Endothelial cell of umbilical vein (primary cell): ENCODE data around the gene UNC50. TPM values are rescaled to one million over a fixed set of nuclear protein-coding genes. Genes with fewer than 3 reads are reported as not detected.

ENCODE experiments used
- BruUV-seq: library from RNA; stranded (reverse); fragments of 400-500 nt; replicated peaks from 2 replicates; lab custom pipeline; 2021; lab: Mats Ljungman, UMichigan
- CTCF ChIA-PET: fragments of 300-600, 350-600 bp; sonication (Branson Sonifier 250); formaldehyde crosslinking; loops from one replicate; lab custom pipeline; 2021; ENCODE audit warnings: antibody characterized with exemption, inconsistent platforms; lab: Charles Lee
- POLR2A ChIA-PET: fragments of 300-600, 350-600 bp; sonication (Branson Sonifier 250); formaldehyde crosslinking; loops from one replicate; lab custom pipeline; 2021; ENCODE audit warnings: antibody characterized with exemption, inconsistent platforms; lab: Charles Lee
- DNase-seq: peaks from one replicate; pipeline ENCODE4 v3.0.0-alpha.2; 2011; ENCODE audit warnings: low read depth, low spot score
- FAIRE-seq: peaks from 2 replicates; lab custom pipeline; 2011; peaks lifted over from hg19 to GRCh38; lab: Jason Lieb, UNC
- H2AFZ ChIP-seq: 2 replicates; pipeline ENCODE4 v1.6.0; 2012; ENCODE audit warnings: low read depth, low read length, control low read depth, inconsistent platforms
- H3K27ac ChIP-seq: 2 replicates; pipeline ENCODE4 v1.5.1; 2011; ENCODE audit warnings: low read depth, mild to moderate bottlenecking, control low read depth, low read length, moderate library complexity; ENCODE audit not compliant: insufficient read depth
- H3K27me3 ChIP-seq, 2 experiments: 2 replicates each; pipeline versions ENCODE4 v1.6.0 to v1.6.1; 2011; ENCODE audit warnings: low read length in 2 of 2, mixed read lengths in 1 of 2; ENCODE audit not compliant: control insufficient read depth in 2 of 2, insufficient read depth in 2 of 2
- H3K36me3 ChIP-seq, 2 experiments: 2 replicates in 1 of 2; 3 replicates in 1 of 2; pipeline ENCODE4 v1.5.1; 2011; ENCODE audit warnings: low read length in 2 of 2, mild to moderate bottlenecking in 1 of 2, moderate library complexity in 1 of 2; ENCODE audit not compliant: control insufficient read depth in 2 of 2, insufficient read depth in 2 of 2; ENCODE audit errors: extremely low read depth in 1 of 2
- H3K4me1 ChIP-seq: 3 replicates; pipeline ENCODE4 v1.5.1; 2011; ENCODE audit warnings: mild to moderate bottlenecking, low read length; ENCODE audit not compliant: control insufficient read depth, insufficient read depth; ENCODE audit errors: extremely low read depth
- H3K4me2 ChIP-seq: 2 replicates; pipeline ENCODE4 v1.6.1; 2011; ENCODE audit warnings: low read length, control low read depth, mixed read lengths; ENCODE audit not compliant: insufficient read depth
- H3K4me3 ChIP-seq, 3 experiments: fragments of 200-600 bp in 1 of 3; sonication (generic), shearing (Covaris generic) in 1 of 3; replicated peaks in 1 of 3; 2 replicates each; pipeline ENCODE4 v1.5.1; 2011 to 2016; ENCODE audit warnings: control low read depth in 3 of 3, low read length in 3 of 3, mild to moderate bottlenecking in 2 of 3, inconsistent platforms in 1 of 3, low read depth in 1 of 3, moderate library complexity in 1 of 3; ENCODE audit not compliant: insufficient read depth in 1 of 3
- H3K79me2 ChIP-seq: 2 replicates; pipeline ENCODE4 v1.6.0; 2012; ENCODE audit warnings: low read length, inconsistent platforms; ENCODE audit not compliant: control insufficient read depth, insufficient read depth
- H3K9ac ChIP-seq: replicated peaks from 2 replicates; pipeline ENCODE3; 2011; ENCODE audit warnings: low read length, control low read depth; ENCODE audit not compliant: insufficient read depth; ENCODE audit errors: extremely low read depth
- H3K9me1 ChIP-seq: replicated peaks from 3 replicates; pipeline ENCODE4 v1.6.0; 2011; ENCODE audit warnings: mild to moderate bottlenecking, low read length; ENCODE audit not compliant: control insufficient read depth, insufficient read depth; ENCODE audit errors: extremely low read depth
- H3K9me3 ChIP-seq: replicated peaks from 2 replicates; pipeline ENCODE4 v1.5.1; 2012; ENCODE audit warnings: low read length, inconsistent platforms; ENCODE audit not compliant: control insufficient read depth, insufficient read depth
- H4K20me1 ChIP-seq: replicated peaks from 2 replicates; pipeline ENCODE3; 2011; ENCODE audit warnings: mild to moderate bottlenecking, low read length; ENCODE audit not compliant: control insufficient read depth, insufficient read depth; ENCODE audit errors: extremely low read depth
- EZH2 ChIP-seq: IDR thresholded peaks from 2 replicates; pipeline ENCODE4 v1.6.1; 2012; ENCODE audit warnings: borderline replicate concordance, low read depth, mild to moderate bottlenecking, moderate library complexity, low read length, inconsistent platforms; ENCODE audit not compliant: severe bottlenecking
- FOS ChIP-seq: IDR thresholded peaks from 2 replicates; pipeline ENCODE4 v1.6.1; 2011; ENCODE audit warnings: mild to moderate bottlenecking, low read length, moderate library complexity, borderline replicate concordance; ENCODE audit not compliant: insufficient read depth
- GATA2 ChIP-seq: IDR thresholded peaks from 2 replicates; pipeline ENCODE4 v1.7.0; 2011; ENCODE audit warnings: low read depth, mild to moderate bottlenecking, moderate library complexity, mixed read lengths, low read length; ENCODE audit not compliant: insufficient read length, insufficient read depth
- JUN ChIP-seq: IDR thresholded peaks from 2 replicates; pipeline ENCODE4 v1.6.1; 2011; ENCODE audit warnings: borderline replicate concordance, low read depth; ENCODE audit not compliant: insufficient read length, insufficient read depth
- MYC ChIP-seq: IDR thresholded peaks from one replicate; pipeline ENCODE4 v1.6.1; 2011; ENCODE audit warnings: mild to moderate bottlenecking, low read depth, low read length
- POLR2A ChIP-seq: IDR thresholded peaks from 2 replicates; pipeline ENCODE4 v1.6.1; 2012; ENCODE audit warnings: low read depth, mild to moderate bottlenecking, control low read depth, low read length
- dilution Hi-C: fragments of 300-500 bp; cut with MboI; formaldehyde crosslinking; loops from one replicate; pipeline ENCODE4 v1.15.0; 2019; ENCODE audit warnings: low sequenced_read_pairs; ENCODE audit not compliant: extremely low pct_ligation_motif_present
- intact Hi-C: fragments of 100-400 bp; cut with micrococcal nuclease; formaldehyde crosslinking; loops from one replicate; pipeline ENCODE4 v1.10.0; 2022
- polyA plus RNA-seq, 4 experiments: library from polyadenylated mRNA; depleted of rRNA in 3 of 4; stranded (reverse) in 3 of 4; unstranded in 1 of 4; fragments of >200 nt; gene quantifications; 2 replicates each; pipeline versions ENCODE4 v1.2.1 to v1.2.3, GENCODE V29; 2011 to 2012; ENCODE audit warnings: missing spikeins in 1 of 4
- total RNA-seq: library from RNA; stranded (reverse); gene quantifications from 2 replicates; pipeline ENCODE4 v1.2.3, GENCODE V29; 2021
- TF ChIP-seq, protein P1 (sequence below): IDR thresholded peaks from 2 replicates; pipeline ENCODE4 v1.6.1; 2011; ENCODE audit not compliant: insufficient read depth, insufficient read length
- TF ChIP-seq, protein P2 (sequence below), 2 donors: IDR thresholded peaks; 1 replicate in 1 of 2; 2 replicates in 1 of 2; pipeline ENCODE4 v1.5.1; 2011; ENCODE audit warnings: low read length in 2 of 2, mild to moderate bottlenecking in 2 of 2, moderate library complexity in 2 of 2, control low read depth in 1 of 2, inconsistent platforms in 1 of 2, low read depth in 1 of 2; ENCODE audit not compliant: insufficient read depth in 1 of 2; ENCODE audit errors: extremely low read depth in 1 of 2

UNC50 gene
- total and polyA plus RNA-seq, 2 donors (not counting 3 experiments of a cell fraction or from before 2014, with no cell fraction given), result 33.5 to 56.6 TPM

DNA sequence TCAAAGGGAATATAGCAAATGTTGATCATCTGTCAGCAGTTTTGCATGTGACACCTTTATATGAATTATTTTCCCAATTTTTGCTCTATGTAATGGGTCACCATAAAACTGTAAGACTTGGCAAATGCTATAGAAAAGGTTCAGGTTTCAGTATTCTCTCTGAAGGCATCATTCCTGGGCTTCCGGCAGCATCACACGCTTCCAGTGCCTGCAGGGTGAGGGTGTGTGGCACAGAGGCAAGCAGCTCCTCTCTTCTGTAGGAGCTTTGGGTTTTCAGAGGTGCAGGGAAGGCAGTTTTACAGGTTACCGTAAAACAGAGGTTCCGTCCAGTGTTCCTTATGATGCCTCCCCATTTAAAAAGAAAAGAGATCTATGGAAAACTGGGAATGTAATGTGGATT lies 18.9 kb upstream of the UNC50 start:
- DNase-seq (no peak), FAIRE-seq (no peak)
- Histone ChIP-seq H2AFZ (no peak overlapping the region), H3K9ac (no peak overlapping the region), H3K27ac (no peak overlapping the region), H3K4me2 (no peak overlapping the region), H3K36me3 (peaks cover 0 to 8% of the 10 kb centered on the region in 2 experiments), H3K9me1 (no peaks in the 10 kb centered on the region), H3K79me2 (no peaks in the 10 kb centered on the region), H3K4me3 (no peak overlapping the region), H3K27me3 (no peaks in the 10 kb centered on the region), H4K20me1 (no peaks in the 10 kb centered on the region), H3K4me1 (no peaks in the 10 kb centered on the region), H3K9me3 (no peaks in the 10 kb centered on the region)
- intact Hi-C loops, result no loop called here
- dilution Hi-C loops, result no loop called here
- ChIA-PET POLR2A (no interaction called here), CTCF (interaction anchor here (3.0 kb wide), 1 partner anchor 13 kb away, joined by 15 read pairs; no protein-coding TSS in a partner anchor)
- TF ChIP-seq, protein P1, sequence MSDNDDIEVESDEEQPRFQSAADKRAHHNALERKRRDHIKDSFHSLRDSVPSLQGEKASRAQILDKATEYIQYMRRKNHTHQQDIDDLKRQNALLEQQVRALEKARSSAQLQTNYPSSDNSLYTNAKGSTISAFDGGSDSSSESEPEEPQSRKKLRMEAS, result no peak
- TF ChIP-seq, protein P2, sequence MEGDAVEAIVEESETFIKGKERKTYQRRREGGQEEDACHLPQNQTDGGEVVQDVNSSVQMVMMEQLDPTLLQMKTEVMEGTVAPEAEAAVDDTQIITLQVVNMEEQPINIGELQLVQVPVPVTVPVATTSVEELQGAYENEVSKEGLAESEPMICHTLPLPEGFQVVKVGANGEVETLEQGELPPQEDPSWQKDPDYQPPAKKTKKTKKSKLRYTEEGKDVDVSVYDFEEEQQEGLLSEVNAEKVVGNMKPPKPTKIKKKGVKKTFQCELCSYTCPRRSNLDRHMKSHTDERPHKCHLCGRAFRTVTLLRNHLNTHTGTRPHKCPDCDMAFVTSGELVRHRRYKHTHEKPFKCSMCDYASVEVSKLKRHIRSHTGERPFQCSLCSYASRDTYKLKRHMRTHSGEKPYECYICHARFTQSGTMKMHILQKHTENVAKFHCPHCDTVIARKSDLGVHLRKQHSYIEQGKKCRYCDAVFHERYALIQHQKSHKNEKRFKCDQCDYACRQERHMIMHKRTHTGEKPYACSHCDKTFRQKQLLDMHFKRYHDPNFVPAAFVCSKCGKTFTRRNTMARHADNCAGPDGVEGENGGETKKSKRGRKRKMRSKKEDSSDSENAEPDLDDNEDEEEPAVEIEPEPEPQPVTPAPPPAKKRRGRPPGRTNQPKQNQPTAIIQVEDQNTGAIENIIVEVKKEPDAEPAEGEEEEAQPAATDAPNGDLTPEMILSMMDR (IDR thresholded peaks at IDR 0.05; ENCODE audit: extremely low read depth in 1 of 2, insufficient read depth in 1 of 2, low read depth in 1 of 2, low read length in 2 of 2), result no peak
- TF ChIP-seq POLR2A, result no peak
- no peak for TF ChIP-seq GATA2
- TF ChIP-seq FOS, result no peak
- no peak for TF ChIP-seq MYC
- TF ChIP-seq EZH2, result no peak
- TF ChIP-seq JUN, result no peak
- BruUV-seq, result no TSS peak
